Uterus (tissue), 2 donors: ENCODE results near the gene FBLN2.

Experiments used
- POLR2A ChIP-seq, 2 donors: fragments of 450-650 bp; IDR thresholded peaks; one replicate each; pipeline ENCODE4 v1.6.1; 2016; ENCODE audit warnings: antibody characterized with exemption in 2 of 2, mild to moderate bottlenecking in 1 of 2, moderate library complexity in 1 of 2
- TF ChIP-seq, protein P1 (sequence below), 4 experiments: fragments of 200-600 bp in 2 of 4; fragments of 450-650 bp in 2 of 4; sonication (generic) in 2 of 4; IDR thresholded peaks; one replicate each; pipeline ENCODE4 v1.5.1; 2016 to 2019; ENCODE audit warnings: antibody characterized with exemption in 4 of 4, mild to moderate bottlenecking in 2 of 4, moderate library complexity in 1 of 4

DNA sequence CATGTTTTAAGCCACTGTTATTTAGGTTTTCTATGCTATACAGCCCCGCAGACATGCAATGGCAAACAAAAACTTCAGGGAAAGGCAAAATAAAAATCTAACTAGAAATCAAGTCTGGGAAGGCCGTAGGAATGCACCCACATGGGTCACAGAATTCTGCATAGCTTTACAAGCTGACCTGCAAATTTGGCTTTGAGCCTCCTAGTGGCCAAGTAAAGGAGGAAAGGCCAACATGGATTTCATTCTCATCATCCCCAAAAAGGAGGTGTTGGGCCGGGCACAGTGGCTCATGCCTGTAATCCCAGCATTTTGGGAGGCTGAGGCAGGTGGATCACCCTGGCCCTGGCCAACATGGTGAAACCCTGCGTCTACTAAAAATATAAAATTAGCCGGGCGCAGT, 124.3 kb downstream of the FBLN2 start:
- TF ChIP-seq, protein P1, sequence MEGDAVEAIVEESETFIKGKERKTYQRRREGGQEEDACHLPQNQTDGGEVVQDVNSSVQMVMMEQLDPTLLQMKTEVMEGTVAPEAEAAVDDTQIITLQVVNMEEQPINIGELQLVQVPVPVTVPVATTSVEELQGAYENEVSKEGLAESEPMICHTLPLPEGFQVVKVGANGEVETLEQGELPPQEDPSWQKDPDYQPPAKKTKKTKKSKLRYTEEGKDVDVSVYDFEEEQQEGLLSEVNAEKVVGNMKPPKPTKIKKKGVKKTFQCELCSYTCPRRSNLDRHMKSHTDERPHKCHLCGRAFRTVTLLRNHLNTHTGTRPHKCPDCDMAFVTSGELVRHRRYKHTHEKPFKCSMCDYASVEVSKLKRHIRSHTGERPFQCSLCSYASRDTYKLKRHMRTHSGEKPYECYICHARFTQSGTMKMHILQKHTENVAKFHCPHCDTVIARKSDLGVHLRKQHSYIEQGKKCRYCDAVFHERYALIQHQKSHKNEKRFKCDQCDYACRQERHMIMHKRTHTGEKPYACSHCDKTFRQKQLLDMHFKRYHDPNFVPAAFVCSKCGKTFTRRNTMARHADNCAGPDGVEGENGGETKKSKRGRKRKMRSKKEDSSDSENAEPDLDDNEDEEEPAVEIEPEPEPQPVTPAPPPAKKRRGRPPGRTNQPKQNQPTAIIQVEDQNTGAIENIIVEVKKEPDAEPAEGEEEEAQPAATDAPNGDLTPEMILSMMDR (IDR thresholded peaks at IDR 0.05): no peak
- no peak for TF ChIP-seq POLR2A (IDR thresholded peaks at IDR 0.05)
